GM19372 (cell line): ENCODE measurements around the gene LYRM2.

Source experiments
- ATAC-seq: cut with Tn5 transposase; IDR thresholded peaks from one replicate; pipeline ENCODE4 v1.9.1; 2021; ENCODE audit warnings: mild to moderate bottlenecking, low read depth, moderate library complexity; ENCODE audit not compliant: unreplicated experiment

Gene LYRM2

DNA sequence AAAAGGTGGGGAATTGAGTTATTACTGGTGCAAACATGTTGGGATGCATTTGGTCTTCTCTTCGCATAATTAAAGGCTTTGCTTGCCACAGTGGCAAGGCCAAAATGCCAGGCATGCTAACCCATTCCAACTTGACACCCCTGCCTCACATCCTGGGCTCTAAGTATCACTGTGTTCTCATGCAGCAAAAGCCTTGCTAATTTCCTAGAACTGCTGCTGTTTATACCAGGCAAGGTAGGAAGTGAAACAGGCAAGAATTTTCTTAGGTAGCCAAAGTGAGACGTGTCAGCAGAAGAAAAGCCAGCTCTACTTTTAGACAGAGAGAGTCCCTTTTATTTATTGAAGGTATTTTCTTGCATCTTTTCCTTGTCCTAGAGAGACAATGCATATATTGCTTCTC, 41.2 kb downstream of the LYRM2 start:
- ATAC-seq, result no peak

- no peak for ATAC-seq
These were observed 42.1 kb downstream of the LYRM2 start for GRCh38 chr6:89596484-89596883.

DNA sequence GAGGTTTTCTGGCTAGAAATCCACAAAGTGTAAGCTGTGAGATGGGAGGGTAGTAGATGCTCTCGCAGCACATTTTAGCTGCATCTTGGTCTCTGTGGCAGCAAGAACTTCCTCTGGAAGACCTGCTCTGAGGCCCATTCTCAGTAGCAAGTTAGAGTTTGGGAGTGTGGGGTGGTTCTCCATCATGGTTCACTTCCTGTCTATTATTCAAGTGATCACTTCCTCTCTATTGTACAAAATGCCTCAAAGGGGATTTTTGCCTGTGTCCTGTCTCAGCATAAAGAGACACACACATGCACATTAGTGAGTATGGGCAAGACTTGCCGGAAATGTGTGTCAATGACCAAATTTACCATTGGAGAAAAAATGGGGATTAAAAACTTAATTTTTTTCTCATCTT, 42.5 kb downstream of the LYRM2 start:
- peak; percentile 88 for ATAC-seq

- no peak for ATAC-seq
These were observed 46.8 kb downstream of the LYRM2 start for GRCh38 chr6:89591745-89592144.

DNA sequence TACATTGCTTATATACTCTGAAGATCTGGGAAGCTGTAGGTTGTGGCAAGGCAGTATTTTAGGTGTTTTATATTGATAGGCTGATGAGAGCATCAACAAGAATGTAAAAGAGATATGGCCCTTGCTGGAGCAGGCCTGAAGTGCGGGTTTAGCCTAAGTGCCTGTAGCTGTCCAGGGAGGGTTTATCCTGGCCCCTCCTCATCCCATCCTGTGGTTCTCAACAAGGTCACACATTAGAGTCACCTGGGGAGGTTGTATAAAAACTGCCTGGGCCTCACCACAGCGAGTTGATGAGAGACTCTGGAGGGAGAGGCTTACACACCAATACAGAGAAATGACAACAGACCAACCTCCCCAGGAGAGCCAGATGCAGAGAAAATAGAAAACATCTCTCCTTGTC, 48.4 kb downstream of the LYRM2 start:
- ATAC-seq, result no peak

DNA sequence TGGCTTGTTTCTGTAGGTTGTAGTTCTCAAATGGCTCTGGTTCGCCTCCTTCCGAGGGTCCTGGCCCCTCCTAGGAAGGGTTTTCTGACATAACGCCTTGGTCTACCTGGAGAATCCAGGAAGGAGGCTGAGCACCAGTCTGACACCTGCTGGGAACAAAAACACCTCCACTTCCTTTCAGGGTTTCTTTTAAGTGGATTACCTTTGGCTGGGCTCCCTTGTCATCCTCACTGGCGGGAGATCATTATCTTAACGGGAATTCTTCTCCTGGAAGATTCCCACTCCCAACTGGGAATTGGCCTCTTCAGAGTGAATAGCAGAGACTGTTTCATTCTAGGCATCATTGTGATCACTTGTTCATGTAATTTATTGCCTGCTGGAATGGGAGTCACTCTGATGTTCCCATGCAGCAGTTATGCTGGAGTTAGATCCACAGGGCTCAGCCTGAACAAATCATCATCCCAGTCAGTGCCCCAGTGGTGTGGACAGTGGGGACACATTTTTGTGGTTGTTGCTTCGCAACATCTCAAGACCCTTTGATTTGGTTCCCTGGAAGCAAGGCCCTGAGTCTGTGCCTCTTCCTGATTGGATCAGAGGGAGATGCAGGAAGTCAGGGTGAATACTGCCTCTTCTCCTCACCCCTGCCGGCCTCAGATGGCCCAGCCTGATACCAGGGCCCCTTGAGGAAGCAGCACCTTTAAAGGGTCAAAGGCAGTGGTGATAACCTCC, 49.1 kb downstream of the LYRM2 start:
- ATAC-seq, result no peak

- ATAC-seq, result no peak
These were observed 53.4 kb downstream of the LYRM2 start for GRCh38 chr6:89585154-89585553.

- ATAC-seq, result no peak
These were observed 54.0 kb downstream of the LYRM2 start for GRCh38 chr6:89584539-89584938.

GRCh38 chr6:89583559-89583958, 55.0 kb downstream of the LYRM2 start:
- no peak for ATAC-seq

- ATAC-seq, result no peak
These were observed 55.8 kb downstream of the LYRM2 start for GRCh38 chr6:89582669-89583325.

DNA sequence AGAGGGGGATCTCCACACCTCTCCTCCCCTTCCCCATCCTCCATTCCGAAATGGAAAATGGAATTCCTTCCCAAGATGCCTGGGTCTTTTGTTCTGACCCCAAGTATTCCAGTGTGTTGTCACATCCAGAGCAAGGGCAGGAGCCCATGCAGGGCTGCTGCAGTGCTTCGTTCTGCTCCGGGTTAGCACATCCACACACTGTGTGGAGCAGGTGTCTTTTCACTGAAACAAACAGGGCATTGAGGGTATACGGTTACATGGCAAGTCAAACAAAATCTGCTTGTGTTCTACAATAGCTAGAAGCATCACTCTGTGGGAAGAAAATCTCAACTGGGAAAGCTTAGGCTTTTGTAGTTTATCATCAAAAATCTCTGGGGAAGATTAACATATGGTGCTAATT, 56.9 kb downstream of the LYRM2 start:
- no peak for ATAC-seq

- no peak for ATAC-seq
These were observed 57.4 kb downstream of the LYRM2 start for GRCh38 chr6:89580997-89581666.

DNA sequence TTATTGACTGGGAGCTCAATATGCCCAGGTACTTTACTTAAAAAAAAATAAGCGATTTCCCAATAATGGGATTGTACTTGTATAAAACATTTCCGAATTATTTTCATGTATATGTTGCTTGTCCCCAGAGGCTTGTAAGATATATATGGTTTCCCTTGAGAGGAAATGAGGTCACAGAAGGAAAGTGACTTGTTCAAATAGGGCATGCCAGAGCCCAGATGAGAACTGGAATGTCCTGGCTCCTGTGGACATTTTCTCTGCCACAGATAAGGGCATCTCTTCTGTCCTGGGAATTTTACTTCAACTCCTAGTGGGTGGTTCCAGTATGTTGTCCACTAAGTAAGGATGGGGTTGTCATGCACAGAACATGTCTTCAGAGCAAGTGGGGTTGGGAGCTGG, 63.0 kb downstream of the LYRM2 start:
- ATAC-seq, result no peak

- ATAC-seq, result no peak
These were observed 63.5 kb downstream of the LYRM2 start for GRCh38 chr6:89574910-89575561.

GRCh38 chr6:89567630-89568390, 70.7 kb downstream of the LYRM2 start:
- no peak for ATAC-seq

- ATAC-seq, result no peak
These were observed 71.5 kb downstream of the LYRM2 start for GRCh38 chr6:89566930-89567629.

GRCh38 chr6:89566008-89566800, 72.3 kb downstream of the LYRM2 start:
- no peak for ATAC-seq

- ATAC-seq, result no peak
These were observed 73.7 kb downstream of the LYRM2 start for GRCh38 chr6:89564752-89565427.

DNA sequence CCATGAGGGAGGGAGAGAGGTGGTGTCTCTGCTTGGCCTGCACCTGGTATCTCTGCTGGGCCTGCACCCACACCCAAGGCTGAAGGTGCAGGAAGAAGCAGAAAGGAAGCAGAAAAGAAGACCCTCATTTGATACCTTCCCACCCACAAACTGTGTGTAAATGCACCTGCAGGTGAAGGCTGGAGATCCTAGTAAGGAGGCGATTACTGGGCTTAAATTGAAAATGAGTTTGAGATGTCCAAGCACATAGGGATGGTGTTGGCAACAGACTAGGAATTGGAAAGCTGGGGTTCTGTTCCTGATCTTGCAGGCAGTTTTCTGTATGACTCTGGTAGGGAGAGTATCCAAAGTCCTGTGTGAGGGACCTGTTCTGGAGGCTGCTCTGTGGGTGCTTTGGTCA, 74.7 kb downstream of the LYRM2 start:
- ATAC-seq, result no peak
